Lower lobe of right lung (tissue), 2 donors: ENCODE results near the gene NCK2. TPM values are rescaled to one million over a fixed set of nuclear protein-coding genes. Genes with fewer than 3 reads are reported as not detected.

Experiments
- ATAC-seq, 2 donors: fragments of 200-7000 bp; cut with Tn5 transposase; one replicate each; pipeline ENCODE4 v1.9.1; 2020 to 2022; ENCODE audit warnings: mild to moderate bottlenecking in 2 of 2, moderate library complexity in 2 of 2
- DNase-seq: peaks from one replicate; pipeline ENCODE4 v3.0.0-alpha.2; 2020
- H3K27ac ChIP-seq: fragments of 200-600 bp; one replicate; pipeline ENCODE4 v1.8.0; 2022
- H3K27me3 ChIP-seq: fragments of 200-600 bp; one replicate; pipeline ENCODE4 v1.8.0; 2022; ENCODE audit warnings: low read depth
- H3K36me3 ChIP-seq: fragments of 200-600 bp; one replicate; pipeline ENCODE4 v1.8.0; 2022; ENCODE audit warnings: mild to moderate bottlenecking
- H3K4me1 ChIP-seq: fragments of 200-600 bp; one replicate; pipeline ENCODE4 v1.8.0; 2022
- H3K4me3 ChIP-seq: fragments of 200-600 bp; one replicate; pipeline ENCODE4 v1.8.0; 2022; ENCODE audit warnings: mild to moderate bottlenecking
- H3K9me3 ChIP-seq: fragments of 200-600 bp; one replicate; pipeline ENCODE4 v1.8.0; 2022
- CTCF ChIP-seq: fragments of 200-600 bp; IDR thresholded peaks from one replicate; pipeline ENCODE4 v1.8.0; 2022; ENCODE audit warnings: antibody characterized with exemption, mild to moderate bottlenecking
- intact Hi-C: fragments of 100-400 bp; cut with DNase I; formaldehyde crosslinking; loops from one replicate; pipeline ENCODE4 v1.11.0; 2022
- total RNA-seq: library from RNA; stranded (reverse); fragmentation: NEBNext Ultra II Directional; extraction: Animal tissue kit (Norgen Biotek cat#: 25700); gene quantifications from one replicate; pipeline ENCODE4 v1.2.1, GENCODE V29; 2021
- donor health status: DM: no; HTN: yes; CAD: no; lungs with severe emphysema.

The NCK2 gene
- total RNA-seq, 1 donor from 2014 or later: 36.7 TPM

DNA sequence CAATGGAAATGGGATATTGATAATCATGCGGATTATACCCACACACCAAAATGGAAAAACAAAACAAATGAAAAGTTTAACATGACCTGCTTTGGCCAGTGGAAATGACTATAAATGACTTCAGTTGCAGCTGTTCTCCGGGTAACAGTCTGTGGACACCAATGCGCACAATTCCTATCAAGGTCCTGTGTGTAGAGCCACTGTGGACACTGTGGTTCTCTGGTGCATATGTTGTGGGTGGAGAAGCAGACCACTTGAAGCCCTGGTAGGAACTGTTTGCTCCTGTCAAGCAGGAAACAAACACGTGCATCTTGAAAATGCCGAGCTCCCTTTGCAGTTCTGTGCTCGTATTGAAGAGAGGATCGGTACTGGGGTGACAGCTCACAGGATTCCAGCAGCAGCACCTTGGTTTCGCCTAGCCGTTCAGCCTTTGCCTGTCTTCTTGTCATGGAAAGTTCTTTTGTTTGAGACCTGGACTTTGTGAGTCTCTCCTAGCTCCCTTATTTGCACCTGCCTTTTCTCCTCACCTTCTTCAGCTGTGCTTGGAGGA, 32.9 kb downstream of the NCK2 start:
- H3K4me1 ChIP-seq: peaks cover 74% of the 10 kb centered on the region

GRCh38 chr2:105778080-105778607, 33.4 kb downstream of the NCK2 start:
- no peak for TF ChIP-seq CTCF
- Histone ChIP-seq H3K36me3 (no peaks in the 10 kb centered on the region), H3K27me3 (no peaks in the 10 kb centered on the region), H3K9me3 (no peaks in the 10 kb centered on the region), H3K27ac (no peak overlapping the region), H3K4me3 (no peak overlapping the region), H3K4me1 (peaks cover 76% of the 10 kb centered on the region)
- DNase-seq (no peak), ATAC-seq (no peak)
- intact Hi-C loops: no loop called here

More for the DNA sequence above, 32.9 kb downstream of the NCK2 start:
- no peak for ATAC-seq
- no peaks in the 10 kb centered on the region for H3K9me3 ChIP-seq
- TF ChIP-seq CTCF: no peak
- no peak overlapping the region for H3K27ac ChIP-seq
- no peaks in the 10 kb centered on the region for H3K27me3 ChIP-seq
- no peak for DNase-seq
- intact Hi-C loops: no loop called here
- no peak overlapping the region for H3K4me3 ChIP-seq
- no peaks in the 10 kb centered on the region for H3K36me3 ChIP-seq

DNA sequence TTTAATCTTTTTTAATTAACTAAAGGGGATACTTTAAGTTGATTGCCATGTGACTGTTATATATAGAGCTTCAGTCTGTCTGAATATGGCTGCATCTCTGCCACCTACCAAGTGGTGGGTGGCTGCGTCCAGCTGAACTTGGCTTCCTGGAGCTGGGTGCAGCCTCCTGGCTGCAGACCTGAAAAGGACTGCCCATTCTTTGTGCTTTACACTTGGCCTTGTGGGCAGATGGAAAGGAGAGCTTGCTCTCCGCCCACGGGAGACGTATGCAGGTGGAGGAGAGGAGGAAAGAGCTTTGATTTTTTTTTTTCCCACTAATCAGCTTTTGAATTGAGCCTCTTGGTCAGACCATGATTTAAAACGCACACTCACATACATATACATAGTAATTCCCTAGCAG, 34.7 kb downstream of the NCK2 start:
- no peak for ATAC-seq
- Histone ChIP-seq H3K27ac (no peak overlapping the region), H3K27me3 (no peaks in the 10 kb centered on the region), H3K4me3 (no peak overlapping the region), H3K9me3 (no peaks in the 10 kb centered on the region), H3K36me3 (no peaks in the 10 kb centered on the region), H3K4me1 (peaks cover 76% of the 10 kb centered on the region)
- intact Hi-C loops: no loop called here
- DNase-seq: no peak
- TF ChIP-seq CTCF: no peak

DNA sequence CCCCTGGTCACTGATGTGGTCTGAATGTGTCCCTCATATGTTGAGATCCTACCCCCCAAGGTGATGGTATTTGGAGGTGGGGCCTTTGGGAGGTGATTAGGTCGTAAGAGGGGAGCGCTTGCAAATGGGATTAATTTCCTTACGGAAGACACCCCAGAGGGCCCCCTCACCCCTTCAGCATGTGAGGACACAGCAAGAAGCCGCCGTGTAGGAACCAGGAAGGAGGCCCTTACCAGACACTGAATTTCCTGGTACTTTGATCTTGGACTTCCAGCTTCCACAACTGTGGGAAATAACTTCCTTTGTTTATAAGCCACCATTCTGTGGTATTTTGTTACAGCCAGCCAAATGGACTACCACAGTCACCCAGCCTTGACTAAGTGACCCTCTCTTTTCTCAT, 35.9 kb downstream of the NCK2 start:
- Histone ChIP-seq H3K9me3 (no peaks in the 10 kb centered on the region), H3K4me3 (no peak overlapping the region), H3K27ac (no peak overlapping the region), H3K36me3 (no peaks in the 10 kb centered on the region), H3K4me1 (peaks cover 64% of the 10 kb centered on the region), H3K27me3 (no peaks in the 10 kb centered on the region)
- ATAC-seq (no peak), DNase-seq (no peak)
- intact Hi-C loops: no loop called here
- TF ChIP-seq CTCF: no peak

DNA sequence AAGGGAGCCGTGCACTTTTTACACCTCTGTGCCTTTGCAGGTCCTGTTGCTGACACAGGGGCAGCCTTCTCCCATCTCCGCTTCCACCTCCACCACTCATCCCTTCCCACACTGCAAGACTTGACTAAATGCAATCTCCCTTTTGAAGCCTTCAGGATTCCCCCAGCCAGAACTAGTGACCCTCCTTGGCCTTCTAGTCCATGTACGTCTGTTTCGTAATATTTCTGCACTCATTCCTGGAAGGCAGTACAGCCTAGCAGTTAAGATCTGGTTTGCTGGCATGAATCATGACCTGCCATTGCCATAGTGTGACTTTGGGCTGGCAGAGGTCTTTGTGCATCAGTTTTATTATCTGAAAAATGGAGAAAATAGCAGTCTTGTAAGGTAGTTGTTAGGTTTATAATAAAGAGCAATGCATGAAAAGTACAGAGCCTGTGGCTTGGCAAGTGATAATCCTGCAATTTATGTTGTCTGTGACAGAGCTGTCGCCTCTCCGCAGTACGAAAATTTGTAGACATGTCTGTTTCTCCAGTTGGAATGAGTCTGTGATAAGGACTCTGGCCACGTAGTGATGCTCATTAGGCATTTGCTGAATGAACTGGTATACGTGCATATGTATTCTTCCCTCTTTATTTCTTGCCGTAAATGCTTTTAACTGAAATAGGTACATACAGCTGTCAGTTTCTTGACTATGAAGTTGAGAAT, 36.7 kb downstream of the NCK2 start:
- TF ChIP-seq CTCF: no peak
- ATAC-seq: no peak

More for the DNA sequence above, 36.7 kb downstream of the NCK2 start:
- Histone ChIP-seq H3K27me3 (no peaks in the 10 kb centered on the region), H3K27ac (no peak overlapping the region), H3K4me1 (peaks cover 59% of the 10 kb centered on the region), H3K4me3 (no peak overlapping the region), H3K36me3 (no peaks in the 10 kb centered on the region), H3K9me3 (no peaks in the 10 kb centered on the region)
- intact Hi-C loops: no loop called here
- DNase-seq: no peak
